HEK293 (cell line): ENCODE results near the gene PHF23.

Experiments used
- GFI1B ChIP-seq: fragments of 450-650 bp; formaldehyde crosslinking; IDR thresholded peaks from 2 replicates; pipeline ENCODE4 v1.5.1; 2016; ENCODE audit warnings: missing biosample characterization, missing genetic modification characterization
- IKZF3 ChIP-seq: fragments of 450-650 bp; IDR thresholded peaks from 2 replicates; pipeline ENCODE4 v1.5.0; 2018; ENCODE audit warnings: missing biosample characterization, mild to moderate bottlenecking, missing genetic modification characterization, moderate library complexity
- KLF9 ChIP-seq: fragments of 450-650 bp; formaldehyde crosslinking; IDR thresholded peaks from 2 replicates; pipeline ENCODE4 v1.5.1; 2016; ENCODE audit warnings: missing biosample characterization, missing genetic modification characterization, low read depth
- SCRT1 ChIP-seq: fragments of 450-650 bp; formaldehyde crosslinking; IDR thresholded peaks from 2 replicates; pipeline ENCODE4 v1.5.1; 2016; ENCODE audit warnings: missing biosample characterization, missing genetic modification characterization, borderline replicate concordance
- TCF7L2 ChIP-seq: IDR thresholded peaks from 2 replicates; pipeline ENCODE4 v1.6.1; 2011; ENCODE audit warnings: low read depth, mild to moderate bottlenecking, inconsistent platforms, low read length, moderate library complexity, borderline replicate concordance
- ZBTB1 ChIP-seq: fragments of 450-650 bp; formaldehyde crosslinking; IDR thresholded peaks from 2 replicates; pipeline ENCODE4 v1.5.1; 2016; ENCODE audit warnings: missing biosample characterization, missing genetic modification characterization
- ZBTB26 ChIP-seq: fragments of 450-650 bp; formaldehyde crosslinking; optimal IDR thresholded peaks from 2 replicates; pipeline ENCODE3; 2016; ENCODE audit warnings: missing biosample characterization, mild to moderate bottlenecking, missing genetic modification characterization
- ZFP37 ChIP-seq: fragments of 450-650 bp; formaldehyde crosslinking; IDR thresholded peaks from 2 replicates; pipeline ENCODE4 v1.5.1; 2016; ENCODE audit warnings: missing biosample characterization, missing genetic modification characterization
- ZFP41 ChIP-seq: fragments of 450-650 bp; formaldehyde crosslinking; IDR thresholded peaks from 2 replicates; pipeline ENCODE4 v1.5.1; 2016; ENCODE audit warnings: missing biosample characterization, missing genetic modification characterization, borderline replicate concordance
- ZNF146 ChIP-seq: fragments of 450-650 bp; formaldehyde crosslinking; IDR thresholded peaks from 2 replicates; pipeline ENCODE4 v1.5.1; 2016; ENCODE audit warnings: missing biosample characterization, missing genetic modification characterization
- ZNF202 ChIP-seq: fragments of 450-650 bp; formaldehyde crosslinking; IDR thresholded peaks from 2 replicates; pipeline ENCODE4 v1.5.1; 2016; ENCODE audit warnings: missing biosample characterization, missing genetic modification characterization, borderline replicate concordance
- ZNF214 ChIP-seq: fragments of 450-650 bp; formaldehyde crosslinking; IDR thresholded peaks from 2 replicates; pipeline ENCODE4 v1.5.1; 2017; ENCODE audit warnings: missing biosample characterization, mild to moderate bottlenecking, missing genetic modification characterization, borderline replicate concordance
- ZNF292 ChIP-seq: fragments of 450-650 bp; formaldehyde crosslinking; IDR thresholded peaks from 2 replicates; pipeline ENCODE4 v1.5.1; 2016; ENCODE audit warnings: low read depth, missing biosample characterization, missing genetic modification characterization, borderline replicate concordance
- ZNF394 ChIP-seq: fragments of 450-650 bp; formaldehyde crosslinking; IDR thresholded peaks from 2 replicates; pipeline ENCODE4 v1.5.1; 2016; ENCODE audit warnings: missing biosample characterization, missing genetic modification characterization, mild to moderate bottlenecking, moderate library complexity, borderline replicate concordance
- ZNF404 ChIP-seq: fragments of 450-650 bp; formaldehyde crosslinking; IDR thresholded peaks from 2 replicates; pipeline ENCODE4 v1.5.1; 2017; ENCODE audit warnings: missing biosample characterization, missing genetic modification characterization
- ZNF514 ChIP-seq: fragments of 450-650 bp; formaldehyde crosslinking; IDR thresholded peaks from 2 replicates; pipeline ENCODE4 v1.5.1; 2016; ENCODE audit warnings: missing biosample characterization, missing genetic modification characterization
- ZNF530 ChIP-seq: fragments of 450-650 bp; formaldehyde crosslinking; IDR thresholded peaks from 2 replicates; pipeline ENCODE4 v1.5.1; 2016; ENCODE audit warnings: low read depth, missing biosample characterization, missing genetic modification characterization
- ZNF610 ChIP-seq: fragments of 450-650 bp; formaldehyde crosslinking; IDR thresholded peaks from 2 replicates; pipeline ENCODE4 v1.5.1; 2016; ENCODE audit warnings: missing biosample characterization, missing genetic modification characterization, borderline replicate concordance
- ZNF645 ChIP-seq: fragments of 450-650 bp; formaldehyde crosslinking; IDR thresholded peaks from 2 replicates; pipeline ENCODE4; 2016; ENCODE audit warnings: missing biosample characterization, missing genetic modification characterization
- ZNF677 ChIP-seq: fragments of 450-650 bp; IDR thresholded peaks from 2 replicates; pipeline ENCODE4 v1.5.0; 2018; ENCODE audit warnings: missing biosample characterization, mild to moderate bottlenecking, missing genetic modification characterization, moderate library complexity
- ZNF768 ChIP-seq: fragments of 450-650 bp; formaldehyde crosslinking; IDR thresholded peaks from 2 replicates; pipeline ENCODE4 v1.5.1; 2018; ENCODE audit warnings: missing biosample characterization, mild to moderate bottlenecking, missing genetic modification characterization
- ZNF843 ChIP-seq: fragments of 450-650 bp; formaldehyde crosslinking; IDR thresholded peaks from 2 replicates; pipeline ENCODE4 v1.5.1; 2016; ENCODE audit warnings: missing biosample characterization, missing genetic modification characterization
- TF ChIP-seq, protein P1 (sequence below): fragments of 450-650 bp; formaldehyde crosslinking; IDR thresholded peaks from 2 replicates; pipeline ENCODE4 v1.5.1; 2016; ENCODE audit warnings: missing biosample characterization, missing genetic modification characterization
- TF ChIP-seq, protein P2 (sequence below): fragments of 450-650 bp; formaldehyde crosslinking; IDR thresholded peaks from 2 replicates; pipeline ENCODE4 v1.5.1; 2016; ENCODE audit warnings: missing biosample characterization, missing genetic modification characterization

Gene PHF23

DNA sequence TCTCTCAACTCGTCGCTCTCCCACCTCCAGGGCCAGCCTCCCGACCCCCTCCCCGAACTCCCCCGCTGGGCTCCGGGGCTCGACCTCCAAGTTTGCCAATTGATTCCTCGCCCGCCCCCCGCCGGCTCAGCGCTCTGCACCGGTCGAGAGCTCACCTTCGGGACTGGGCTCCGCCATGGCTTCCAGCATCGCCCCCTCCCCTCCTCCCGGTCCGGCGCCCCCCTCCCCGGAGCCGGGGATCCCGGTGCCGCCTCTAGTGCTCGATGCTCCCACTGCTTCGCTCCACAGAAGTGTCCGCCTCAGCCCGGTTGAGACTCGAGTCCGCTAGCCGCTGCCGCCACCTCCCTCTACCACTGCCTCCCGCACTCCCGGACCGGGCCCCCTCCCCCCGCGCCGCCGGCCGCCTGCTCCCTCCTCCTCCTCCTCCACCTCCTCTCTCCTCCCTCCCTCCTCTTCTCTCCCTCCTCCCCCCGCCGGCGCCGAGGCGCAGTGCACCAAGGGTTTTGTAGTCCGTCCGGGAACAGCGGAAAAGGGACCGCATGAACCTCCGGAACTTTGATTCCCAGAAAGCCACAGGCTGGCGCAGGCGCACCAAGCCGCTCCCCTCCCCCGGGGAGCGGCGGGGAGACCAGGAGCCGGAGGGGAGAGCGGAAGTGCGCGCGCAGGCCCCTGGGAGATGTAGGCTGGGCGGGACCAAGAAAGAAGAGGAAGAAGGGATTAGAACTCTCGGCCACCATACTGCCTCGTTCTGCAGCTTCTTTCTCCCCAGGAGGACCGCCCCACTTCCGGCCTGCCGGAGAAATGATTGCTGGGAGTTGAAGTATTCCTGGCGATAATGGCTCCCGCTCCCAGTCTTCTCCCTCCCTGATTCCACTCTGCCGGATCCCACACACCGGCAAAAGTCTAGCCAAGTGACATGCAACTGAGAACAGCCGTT is at the start of gene PHF23 (continued):
- TF ChIP-seq, protein P1, sequence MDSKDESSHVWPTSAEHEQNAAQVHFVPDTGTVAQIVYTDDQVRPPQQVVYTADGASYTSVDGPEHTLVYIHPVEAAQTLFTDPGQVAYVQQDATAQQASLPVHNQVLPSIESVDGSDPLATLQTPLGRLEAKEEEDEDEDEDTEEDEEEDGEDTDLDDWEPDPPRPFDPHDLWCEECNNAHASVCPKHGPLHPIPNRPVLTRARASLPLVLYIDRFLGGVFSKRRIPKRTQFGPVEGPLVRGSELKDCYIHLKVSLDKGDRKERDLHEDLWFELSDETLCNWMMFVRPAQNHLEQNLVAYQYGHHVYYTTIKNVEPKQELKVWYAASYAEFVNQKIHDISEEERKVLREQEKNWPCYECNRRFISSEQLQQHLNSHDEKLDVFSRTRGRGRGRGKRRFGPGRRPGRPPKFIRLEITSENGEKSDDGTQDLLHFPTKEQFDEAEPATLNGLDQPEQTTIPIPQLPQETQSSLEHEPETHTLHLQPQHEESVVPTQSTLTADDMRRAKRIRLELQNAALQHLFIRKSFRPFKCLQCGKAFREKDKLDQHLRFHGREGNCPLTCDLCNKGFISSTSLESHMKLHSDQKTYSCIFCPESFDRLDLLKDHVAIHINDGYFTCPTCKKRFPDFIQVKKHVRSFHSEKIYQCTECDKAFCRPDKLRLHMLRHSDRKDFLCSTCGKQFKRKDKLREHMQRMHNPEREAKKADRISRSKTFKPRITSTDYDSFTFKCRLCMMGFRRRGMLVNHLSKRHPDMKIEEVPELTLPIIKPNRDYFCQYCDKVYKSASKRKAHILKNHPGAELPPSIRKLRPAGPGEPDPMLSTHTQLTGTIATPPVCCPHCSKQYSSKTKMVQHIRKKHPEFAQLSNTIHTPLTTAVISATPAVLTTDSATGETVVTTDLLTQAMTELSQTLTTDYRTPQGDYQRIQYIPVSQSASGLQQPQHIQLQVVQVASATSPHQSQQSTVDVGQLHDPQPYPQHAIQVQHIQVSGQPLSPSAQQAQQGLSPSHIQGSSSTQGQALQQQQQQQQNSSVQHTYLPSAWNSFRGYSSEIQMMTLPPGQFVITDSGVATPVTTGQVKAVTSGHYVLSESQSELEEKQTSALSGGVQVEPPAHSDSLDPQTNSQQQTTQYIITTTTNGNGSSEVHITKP, result peak; percentile 96
- TF ChIP-seq ZNF843 (tag by site-specific recombination) (0 out of 2 replicates have a peak, but pooled peaks have one; percentile 47), ZBTB26 (tag by site-specific recombination) (peak; percentile 63), ZNF394 (tag by site-specific recombination) (peak; percentile 65; the same call in 1 of the 2 replicates), ZNF292 (no peak), ZNF214 (tag by site-specific recombination) (no peak), ZBTB1 (tag by site-specific recombination) (no peak), ZNF514 (no peak), ZNF146 (tag by site-specific recombination) (no peak), SCRT1 (tag by site-specific recombination) (no peak), GFI1B (tag by site-specific recombination) (no peak), IKZF3 (tag by site-specific recombination) (peak; percentile 74), ZNF645 (tag by site-specific recombination) (no peak), ZNF530 (tag by site-specific recombination) (no peak), ZFP37 (peak; percentile 62; the same call in 1 of the 2 replicates), KLF9 (tag by site-specific recombination) (peak; percentile 66; the same call in 1 of the 2 replicates), ZNF610 (no peak; the same call in 1 of the 2 replicates), ZNF404 (tag by site-specific recombination) (no peak), ZNF202 (tag by site-specific recombination) (no peak), ZFP41 (no peak), ZNF677 (tag by site-specific recombination) (no peak), ZNF768 (tag by site-specific recombination) (no peak), TCF7L2 (no peak)
- TF ChIP-seq, protein P2, sequence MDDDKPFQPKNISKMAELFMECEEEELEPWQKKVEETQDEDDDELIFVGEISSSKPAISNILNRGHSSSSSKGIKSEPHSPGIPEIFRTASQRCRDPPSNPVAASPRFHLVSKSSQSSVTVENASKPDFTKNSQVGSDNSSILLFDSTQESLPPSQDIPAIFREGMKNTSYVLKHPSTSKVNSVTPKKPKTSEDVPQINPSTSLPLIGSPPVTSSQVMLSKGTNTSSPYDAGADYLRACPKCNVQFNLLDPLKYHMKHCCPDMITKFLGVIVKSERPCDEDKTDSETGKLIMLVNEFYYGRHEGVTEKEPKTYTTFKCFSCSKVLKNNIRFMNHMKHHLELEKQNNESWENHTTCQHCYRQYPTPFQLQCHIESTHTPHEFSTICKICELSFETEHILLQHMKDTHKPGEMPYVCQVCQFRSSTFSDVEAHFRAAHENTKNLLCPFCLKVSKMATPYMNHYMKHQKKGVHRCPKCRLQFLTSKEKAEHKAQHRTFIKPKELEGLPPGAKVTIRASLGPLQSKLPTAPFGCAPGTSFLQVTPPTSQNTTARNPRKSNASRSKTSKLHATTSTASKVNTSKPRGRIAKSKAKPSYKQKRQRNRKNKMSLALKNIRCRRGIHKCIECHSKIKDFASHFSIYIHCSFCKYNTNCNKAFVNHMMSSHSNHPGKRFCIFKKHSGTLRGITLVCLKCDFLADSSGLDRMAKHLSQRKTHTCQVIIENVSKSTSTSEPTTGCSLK (tag by site-specific recombination), result no peak
